Heart right ventricle (tissue), 16 donors: ENCODE results near the gene MDM2. TPM values are rescaled to one million over a fixed set of nuclear protein-coding genes. Genes with fewer than 3 reads are reported as not detected.

ENCODE experiments used
- ATAC-seq, 8 donors: fragments of 200-7000 bp; cut with Tn5 transposase; one replicate each; pipeline ENCODE4 v1.9.1; 2020; ENCODE audit warnings: mild to moderate bottlenecking in 8 of 8, moderate library complexity in 8 of 8, moderate number of reproducible peaks in 1 of 8
- DNase-seq, 2 donors: peaks; one replicate each; pipeline ENCODE4 v3.0.0-alpha.2; 2020
- H3K27ac ChIP-seq, 10 donors: fragments of 200-600 bp; sonication (generic) in 2 of 10; one replicate each; pipeline versions ENCODE4 v1.5.0 to v1.8.0; 2020 to 2022; ENCODE audit warnings: mild to moderate bottlenecking in 3 of 10
- H3K27me3 ChIP-seq, 7 donors: fragments of 200-600 bp; one replicate each; pipeline ENCODE4 v1.8.0; 2021 to 2022; ENCODE audit warnings: mild to moderate bottlenecking in 2 of 7
- H3K36me3 ChIP-seq, 9 donors: fragments of 200-600 bp; sonication (generic) in 1 of 9; one replicate each; pipeline versions ENCODE4 v1.5.0 to v1.8.0; 2020 to 2022; ENCODE audit warnings: mild to moderate bottlenecking in 2 of 9
- H3K4me1 ChIP-seq, 9 donors: fragments of 200-600 bp; sonication (generic) in 1 of 9; one replicate each; pipeline versions ENCODE4 v1.5.0 to v1.8.0; 2020 to 2022; ENCODE audit warnings: mild to moderate bottlenecking in 4 of 9
- H3K4me3 ChIP-seq, 10 donors: fragments of 200-600 bp; sonication (generic) in 2 of 10; one replicate each; pipeline versions ENCODE4 v1.5.0 to v1.8.0; 2020 to 2022; ENCODE audit warnings: mild to moderate bottlenecking in 7 of 10, moderate library complexity in 2 of 10
- H3K9me3 ChIP-seq, 11 donors: fragments of 200-600 bp in 10 of 11; sonication (generic) in 2 of 11; one replicate each; pipeline versions ENCODE4 v1.5.0 to v1.8.0; 2013 to 2022; ENCODE audit warnings: mild to moderate bottlenecking in 2 of 11, control low read depth in 1 of 11, moderate library complexity in 1 of 11
- WGBS, 2 donors: extraction: QIAGEN DNeasy Blood & Tissue Kit; methylation state at CpG; one replicate each; pipeline ENCODE4 v1.1.7; 2013; ENCODE audit warnings: inconsistent platforms in 1 of 2; 5-methylcytosine and 5-hydroxymethylcytosine counted together
- intact Hi-C, 10 donors: fragments of 100-400 bp; cut with DNase I; formaldehyde crosslinking; loops; one replicate each; pipeline versions ENCODE4 v1.11.1 to v1.14.2; 2022
- polyA plus RNA-seq, 2 donors: library from polyadenylated mRNA; stranded (reverse); fragments of 200-250 nt; gene quantifications; one replicate each; pipeline ENCODE4 v1.2.3, GENCODE V29; 2013
- total RNA-seq, 10 donors: library from RNA; stranded (reverse); fragmentation: NEBNext Ultra II Directional in 3 of 10; extraction: Animal tissue kit (Norgen Biotek cat#: 25700) in 3 of 10; gene quantifications; one replicate each; pipeline versions ENCODE4 v1.2.1 to v1.2.4, GENCODE V29; 2021 to 2023
- TF ChIP-seq, protein P1 (sequence below), 9 donors: fragments of 200-600 bp; sonication (generic) in 2 of 9; IDR thresholded peaks; one replicate each; pipeline versions ENCODE4 v1.5.0 to v1.8.0; 2021 to 2022; ENCODE audit warnings: antibody characterized with exemption in 9 of 9, mild to moderate bottlenecking in 5 of 9, moderate library complexity in 1 of 9
- donor health status: Arrhythmogenic right ventricular cardiomyopathy.
- donor health status: ischemic (EF 13 %, LVEDD 7.1; RV severe dilation, severe dysfunction).
- donor health status: healthy with polysubstance abuse.
- donor health status: DM: no; HTN: yes; CAD: no.
- donor health status: DM: no; HTN: no; CAD: no.
- donor health status: ischemic (EF 25% LVEDD 6.9; RV normal size, moderate dysfunction).
- donor health status: ischemic (EF 25% LVEDD 5.7; RV mildly dilated, moderate dysfunction).
- donor health status: healthy.
- donor health status: DM: yes; HTN: yes; CAD: no.
- donor health status: Ischemic cardiomyopathy.
- donor health status: ischemic (EF 35%, LVEDD 5.7; RV mildly dilated, moderate dysfunction).
- donor health status: nonischemic (EF 11% LVEDD 7.7; RV severe dilation, severe dysfunction).
- donor health status: DM: yes; HTN: yes; CAD: no.
- donor health status: PGD.
- donor health status: ischemic (EF 29% LVEDD 5.4; RV normal size, mild dysfunction).
- donor health status: nonischemic (EF 23%, LVEDD 6.1; RV moderate dilation, normal function).

Gene MDM2
- total and polyA plus RNA-seq, 12 donors = 15.9 to 95.5 (median 47.1) TPM

GRCh38 chr12:68873316-68873715 is 65.3 kb downstream of the MDM2 start:
- intact Hi-C loops = loop anchor here in 1 of 10 donors (10.0 kb wide), 1 partner anchor 281 kb away; no protein-coding TSS in a partner anchor
- peaks cover 0 to 10% (median 0%) of the 10 kb centered on the region in 11 donors for H3K9me3 ChIP-seq
- peaks cover 0 to 11% (median 0%) of the 10 kb centered on the region in 9 donors for H3K4me1 ChIP-seq
- peaks cover 0 to 3% (median 0%) of the 10 kb centered on the region in 7 donors for H3K27me3 ChIP-seq
- no peak overlapping the region for H3K27ac ChIP-seq
- WGBS, 2 donors = 97 to 99% methylated on average over 4 of the region's 4 CpGs
- no peak overlapping the region for H3K4me3 ChIP-seq
- peaks cover 0 to 31% (median 0%) of the 10 kb centered on the region in 9 donors for H3K36me3 ChIP-seq
- DNase-seq = no peak
- ATAC-seq = no peak
- TF ChIP-seq, protein P1, sequence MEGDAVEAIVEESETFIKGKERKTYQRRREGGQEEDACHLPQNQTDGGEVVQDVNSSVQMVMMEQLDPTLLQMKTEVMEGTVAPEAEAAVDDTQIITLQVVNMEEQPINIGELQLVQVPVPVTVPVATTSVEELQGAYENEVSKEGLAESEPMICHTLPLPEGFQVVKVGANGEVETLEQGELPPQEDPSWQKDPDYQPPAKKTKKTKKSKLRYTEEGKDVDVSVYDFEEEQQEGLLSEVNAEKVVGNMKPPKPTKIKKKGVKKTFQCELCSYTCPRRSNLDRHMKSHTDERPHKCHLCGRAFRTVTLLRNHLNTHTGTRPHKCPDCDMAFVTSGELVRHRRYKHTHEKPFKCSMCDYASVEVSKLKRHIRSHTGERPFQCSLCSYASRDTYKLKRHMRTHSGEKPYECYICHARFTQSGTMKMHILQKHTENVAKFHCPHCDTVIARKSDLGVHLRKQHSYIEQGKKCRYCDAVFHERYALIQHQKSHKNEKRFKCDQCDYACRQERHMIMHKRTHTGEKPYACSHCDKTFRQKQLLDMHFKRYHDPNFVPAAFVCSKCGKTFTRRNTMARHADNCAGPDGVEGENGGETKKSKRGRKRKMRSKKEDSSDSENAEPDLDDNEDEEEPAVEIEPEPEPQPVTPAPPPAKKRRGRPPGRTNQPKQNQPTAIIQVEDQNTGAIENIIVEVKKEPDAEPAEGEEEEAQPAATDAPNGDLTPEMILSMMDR (IDR thresholded peaks at IDR 0.05) = no peak

DNA sequence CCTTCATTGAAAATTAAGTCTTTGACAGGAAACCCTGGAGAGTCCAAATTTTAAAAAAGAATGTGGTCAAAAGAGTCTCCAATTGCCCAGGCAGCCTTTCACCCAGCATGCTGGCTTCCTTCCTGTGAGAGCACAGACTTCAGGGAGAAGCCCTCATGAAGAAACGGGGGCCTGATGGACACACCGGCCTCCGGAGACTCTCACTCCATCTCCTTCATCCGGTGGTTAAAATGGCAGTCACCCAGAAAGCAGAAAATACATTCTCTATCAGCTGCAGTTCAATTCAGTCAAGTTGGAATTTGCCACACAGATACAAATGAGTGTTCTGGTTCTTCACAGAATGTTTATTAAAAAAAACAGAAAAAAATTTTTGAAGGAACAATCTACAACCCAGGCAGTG is 68.5 kb downstream of the MDM2 start:
- H3K4me1 ChIP-seq = peaks cover 0 to 11% (median 0%) of the 10 kb centered on the region in 9 donors
- WGBS, 2 donors = 20 to 31% methylated on average over 4 of the region's 4 CpGs
- H3K27ac ChIP-seq = peak overlapping the region in 1 of 10 donors; percentile 0
- H3K9me3 ChIP-seq = peaks cover 0 to 19% (median 0%) of the 10 kb centered on the region in 11 donors
- TF ChIP-seq, protein P1 (IDR thresholded peaks at IDR 0.05) = no peak
- H3K36me3 ChIP-seq = peaks cover 0 to 3% (median 0%) of the 10 kb centered on the region in 9 donors
- DNase-seq = no peak
- intact Hi-C loops = loop anchor here in 1 of 10 donors (10.0 kb wide), 1 partner anchor 278 kb away; no protein-coding TSS in a partner anchor
- ATAC-seq = peak in 3 of 8 donors; percentile 31 to 56 (median 41)
- peaks cover 0 to 3% (median 0%) of the 10 kb centered on the region in 7 donors for H3K27me3 ChIP-seq
- no peak overlapping the region for H3K4me3 ChIP-seq

- intact Hi-C loops = loop anchor here in 1 of 10 donors (10.0 kb wide), 1 partner anchor 277 kb away; no protein-coding TSS in a partner anchor
- WGBS, 2 donors = 95% methylated on average over 4 of the region's 4 CpGs
- H3K27me3 ChIP-seq = no peaks in the 10 kb centered on the region
- H3K4me3 ChIP-seq = no peak overlapping the region
- TF ChIP-seq, protein P1 (IDR thresholded peaks at IDR 0.05) = no peak
- no peak overlapping the region for H3K27ac ChIP-seq
- H3K4me1 ChIP-seq = peaks cover 0 to 11% (median 0%) of the 10 kb centered on the region in 9 donors
- DNase-seq = no peak
- ATAC-seq = no peak
- H3K9me3 ChIP-seq = peaks cover 0 to 19% (median 0%) of the 10 kb centered on the region in 11 donors
- peaks cover 0 to 5% (median 0%) of the 10 kb centered on the region in 9 donors for H3K36me3 ChIP-seq
These were observed 69.6 kb downstream of the MDM2 start for GRCh38 chr12:68877583-68877982.

GRCh38 chr12:68878283-68878682 is 70.3 kb downstream of the MDM2 start:
- Histone ChIP-seq H3K4me1 (peaks cover 0 to 11% (median 0%) of the 10 kb centered on the region in 9 donors), H3K27me3 (no peaks in the 10 kb centered on the region), H3K27ac (no peak overlapping the region), H3K4me3 (no peak overlapping the region), H3K9me3 (peaks cover 0 to 19% (median 0%) of the 10 kb centered on the region in 11 donors), H3K36me3 (peaks cover 0 to 5% (median 0%) of the 10 kb centered on the region in 9 donors)
- ATAC-seq = no peak
- no peak for DNase-seq
- 94% methylated on average over 4 of the region's 4 CpGs for WGBS, 2 donors
- TF ChIP-seq, protein P1 (IDR thresholded peaks at IDR 0.05) = no peak
- intact Hi-C loops = loop anchor here in 1 of 10 donors (10.0 kb wide), 1 partner anchor 277 kb away; no protein-coding TSS in a partner anchor
